IMR-90 (cell line): ENCODE results near the gene ARL2. TPM values are rescaled to one million over a fixed set of nuclear protein-coding genes. Genes with fewer than 3 reads are reported as not detected.
"Not testable (repeated sequence)": the region's sequence is repeated elsewhere in the genome, so short reads cannot be mapped to it uniquely, and the experiment has no call there.

ENCODE experiments used
- ATAC-seq: fragments of 200-7000 bp; cut with Tn5 transposase; 2 replicates; pipeline ENCODE4 v1.9.1; 2020; ENCODE audit warnings: low read depth, mild to moderate bottlenecking, moderate library complexity
- BruUV-seq: library from RNA; stranded (reverse); fragments of 400-500 nt; replicated peaks from 2 replicates; lab custom pipeline; 2021; lab: Mats Ljungman, UMichigan
- CTCF ChIA-PET: fragments of 300-600 bp; formaldehyde crosslinking; extraction: SDS; loops from one replicate; lab custom pipeline; 2021; ENCODE audit warnings: antibody characterized with exemption; lab: Yijun Ruan, JAX
- POLR2A ChIA-PET: fragments of 300-600 bp; sonication (Branson Sonifier 250); formaldehyde crosslinking; loops from one replicate; lab custom pipeline; 2022; ENCODE audit warnings: antibody characterized with exemption; ENCODE audit not compliant: unreplicated experiment; lab: Charles Lee
- DNase-seq: peaks from one replicate; pipeline ENCODE4 v3.0.0; 2013
- H2AFZ ChIP-seq: replicated peaks from 2 replicates; pipeline ENCODE3; 2013; ENCODE audit warnings: low read length, mild to moderate bottlenecking; ENCODE audit not compliant: poor library complexity
- H2AK5ac ChIP-seq: 2 replicates; pipeline ENCODE4 v1.6.1; 2013; ENCODE audit warnings: low read depth, low read length, inconsistent platforms
- H2AK9ac ChIP-seq: replicated peaks from 2 replicates; pipeline ENCODE3; 2013; ENCODE audit warnings: mild to moderate bottlenecking, low read depth, low read length, moderate library complexity; ENCODE audit not compliant: poor library complexity
- H2BK120ac ChIP-seq: 2 replicates; pipeline ENCODE4 v1.6.1; 2013; ENCODE audit warnings: low read depth, low read length, inconsistent platforms
- H2BK15ac ChIP-seq: 3 replicates; pipeline ENCODE4 v1.6.1; 2013; ENCODE audit warnings: low read depth, low read length, inconsistent platforms
- H2BK20ac ChIP-seq: 2 replicates; pipeline ENCODE4 v1.6.1; 2013; ENCODE audit warnings: low read depth, mild to moderate bottlenecking, inconsistent platforms, low read length, moderate library complexity
- H2BK5ac ChIP-seq: 2 replicates; pipeline ENCODE4 v1.6.1; 2013; ENCODE audit warnings: mild to moderate bottlenecking, low read depth, low read length, inconsistent platforms; ENCODE audit not compliant: poor library complexity, severe bottlenecking
- H3K14ac ChIP-seq: replicated peaks from 2 replicates; pipeline ENCODE4 v1.6.1; 2013; ENCODE audit warnings: low read depth, low read length, inconsistent platforms
- H3K18ac ChIP-seq: 2 replicates; pipeline ENCODE4 v1.6.1; 2013; ENCODE audit warnings: low read depth, low read length, control low read depth
- H3K23ac ChIP-seq: 2 replicates; pipeline ENCODE4 v1.6.1; 2013; ENCODE audit warnings: low read depth, low read length, inconsistent platforms
- H3K27ac ChIP-seq: 2 replicates; pipeline ENCODE4 v1.5.1; 2013; ENCODE audit warnings: mild to moderate bottlenecking, control low read depth, low read length; ENCODE audit not compliant: insufficient read depth
- H3K27me3 ChIP-seq: 2 replicates; pipeline ENCODE4 v1.6.1; 2013; ENCODE audit warnings: low read length; ENCODE audit not compliant: control insufficient read depth, insufficient read depth
- H3K36me3 ChIP-seq: 2 replicates; pipeline ENCODE4 v1.6.1; 2013; ENCODE audit warnings: low read length, mixed read lengths; ENCODE audit not compliant: control insufficient read depth, insufficient read depth
- H3K4ac ChIP-seq: 2 replicates; pipeline ENCODE4 v1.6.1; 2013; ENCODE audit warnings: low read depth, low read length, inconsistent platforms
- H3K4me1 ChIP-seq: 2 replicates; pipeline ENCODE4 v1.6.1; 2013; ENCODE audit warnings: low read length, mixed read lengths; ENCODE audit not compliant: control insufficient read depth, insufficient read depth
- H3K4me2 ChIP-seq: 2 replicates; pipeline ENCODE4 v1.6.1; 2013; ENCODE audit warnings: low read depth, mild to moderate bottlenecking, control low read depth, low read length, moderate library complexity
- H3K4me3 ChIP-seq: 2 replicates; pipeline ENCODE4 v1.5.1; 2013; ENCODE audit warnings: low read depth, mild to moderate bottlenecking, control low read depth, low read length, moderate library complexity; ENCODE audit not compliant: insufficient read depth
- H3K56ac ChIP-seq: 2 replicates; pipeline ENCODE4 v1.6.1; 2013; ENCODE audit warnings: low read length, inconsistent platforms; ENCODE audit not compliant: insufficient read depth; ENCODE audit errors: extremely low read depth
- H3K79me1 ChIP-seq, 2 experiments: 2 replicates each; pipeline ENCODE4 v1.6.1; 2013; ENCODE audit warnings: low read length in 2 of 2, inconsistent platforms in 1 of 2, low read depth in 1 of 2
- H3K9ac ChIP-seq: 2 replicates; pipeline ENCODE4 v1.6.1; 2013; ENCODE audit warnings: low read depth, low read length, control low read depth
- H3K9me1 ChIP-seq: 2 replicates; pipeline ENCODE4 v1.6.1; 2013; ENCODE audit warnings: low read length, inconsistent platforms; ENCODE audit not compliant: insufficient read depth
- H3K9me3 ChIP-seq: 2 replicates; pipeline ENCODE4 v1.6.1; 2013; ENCODE audit warnings: low read length; ENCODE audit not compliant: control insufficient read depth, insufficient read depth
- H4K20me1 ChIP-seq: 2 replicates; pipeline ENCODE4 v1.6.1; 2013; ENCODE audit warnings: low read length, inconsistent platforms; ENCODE audit not compliant: insufficient read depth
- H4K5ac ChIP-seq: 2 replicates; pipeline ENCODE4 v1.6.1; 2013; ENCODE audit warnings: mild to moderate bottlenecking, low read depth, low read length, control low read depth
- H4K8ac ChIP-seq, 2 experiments: 2 replicates each; pipeline ENCODE4 v1.6.1; 2013; ENCODE audit warnings: low read depth in 2 of 2, low read length in 2 of 2, control low read depth in 1 of 2, inconsistent platforms in 1 of 2
- H4K91ac ChIP-seq: 2 replicates; pipeline ENCODE4 v1.6.1; 2013; ENCODE audit warnings: low read depth, low read length, inconsistent platforms; ENCODE audit not compliant: insufficient read depth
- WGBS, 2 experiments: methylation state at CpG; one replicate each; pipeline versions ENCODE4 v1.1.5 to v1.1.7; 2013; ENCODE audit warnings: missing lambda C conversion rate in 2 of 2; ENCODE audit not compliant: insufficient read length in 1 of 2; ENCODE audit errors: extremely low coverage in 2 of 2; 5-methylcytosine and 5-hydroxymethylcytosine counted together
- dilution Hi-C: fragments of 300-500 bp; cut with HindIII; formaldehyde crosslinking; loops from one replicate; pipeline ENCODE4 v1.14.3; 2018; ENCODE audit warnings: low sequenced_read_pairs; ENCODE audit not compliant: unreplicated experiment
- in situ Hi-C: fragments of 300-500 bp; cut with MboI; formaldehyde crosslinking; loops from 3 replicates; pipeline ENCODE4 v1.14.3; 2019; ENCODE audit warnings: low sequenced_read_pairs, inconsistent platforms, mixed read lengths
- intact Hi-C: fragments of 100-400 bp; cut with micrococcal nuclease; formaldehyde crosslinking; loops from 2 replicates; pipeline ENCODE4 v1.10.0; 2022
- polyA plus RNA-seq, 3 experiments: library from polyadenylated mRNA; depleted of rRNA; stranded (reverse); fragments of >200 nt; gene quantifications; 2 replicates each; pipeline ENCODE4 v1.2.3, GENCODE V29; 2012; ENCODE audit warnings: low replicate concordance in 1 of 3
- total RNA-seq: library from RNA; depleted of rRNA; stranded (reverse); fragments of >200 nt; gene quantifications from 2 replicates; pipeline ENCODE4 v1.2.3, GENCODE V29; 2012

The ARL2 gene
- total and polyA plus RNA-seq, 2 of the 4 experiments (the other 2 are of a cell fraction) = 48.9 to 152 TPM

- H4K5ac ChIP-seq, H3K79me1 ChIP-seq, H4K20me1 ChIP-seq, H3K4me2 ChIP-seq, H2BK15ac ChIP-seq, H3K27ac ChIP-seq, H2AK5ac ChIP-seq, H3K9me1 ChIP-seq, CTCF ChIA-PET, H4K91ac ChIP-seq, H3K18ac ChIP-seq, H3K36me3 ChIP-seq, H3K4me3 ChIP-seq, H3K27me3 ChIP-seq, H3K23ac ChIP-seq, H2AFZ ChIP-seq, H2BK20ac ChIP-seq, H3K14ac ChIP-seq, H3K9ac ChIP-seq, in situ Hi-C loops, BruUV-seq, H3K9me3 ChIP-seq, intact Hi-C loops, ATAC-seq, H3K4ac ChIP-seq, H3K4me1 ChIP-seq, H2AK9ac ChIP-seq, H2BK5ac ChIP-seq, H4K8ac ChIP-seq, H2BK120ac ChIP-seq, dilution Hi-C loops, POLR2A ChIA-PET, DNase-seq, H3K56ac ChIP-seq: not testable (repeated sequence)
- WGBS, 2 experiments = no CpG with 5 or more reads among the region's 5 CpGs
Observed at GRCh38 chr11:64983339-64983738, 30.6 kb upstream of the ARL2 start.
